Raji (cell line): ENCODE measurements around the gene PACS1.

ENCODE experiments used
- POLR2A ChIP-seq: IDR thresholded peaks from 2 replicates; pipeline ENCODE4 v1.6.1; 2011; ENCODE audit warnings: low read depth, low read length, control low read depth; ENCODE audit not compliant: insufficient read depth

The PACS1 gene

GRCh38 chr11:66136752-66137123, 66.7 kb downstream of the PACS1 start:
- TF ChIP-seq POLR2A, result no peak

- TF ChIP-seq POLR2A, result no peak
Measured at GRCh38 chr11:66139817-66140404, 69.8 kb downstream of the PACS1 start.

GRCh38 chr11:66142370-66143263, 72.5 kb downstream of the PACS1 start:
- TF ChIP-seq POLR2A, result no peak

- no peak for TF ChIP-seq POLR2A
Measured at GRCh38 chr11:66143264-66143566, 73.1 kb downstream of the PACS1 start.

DNA sequence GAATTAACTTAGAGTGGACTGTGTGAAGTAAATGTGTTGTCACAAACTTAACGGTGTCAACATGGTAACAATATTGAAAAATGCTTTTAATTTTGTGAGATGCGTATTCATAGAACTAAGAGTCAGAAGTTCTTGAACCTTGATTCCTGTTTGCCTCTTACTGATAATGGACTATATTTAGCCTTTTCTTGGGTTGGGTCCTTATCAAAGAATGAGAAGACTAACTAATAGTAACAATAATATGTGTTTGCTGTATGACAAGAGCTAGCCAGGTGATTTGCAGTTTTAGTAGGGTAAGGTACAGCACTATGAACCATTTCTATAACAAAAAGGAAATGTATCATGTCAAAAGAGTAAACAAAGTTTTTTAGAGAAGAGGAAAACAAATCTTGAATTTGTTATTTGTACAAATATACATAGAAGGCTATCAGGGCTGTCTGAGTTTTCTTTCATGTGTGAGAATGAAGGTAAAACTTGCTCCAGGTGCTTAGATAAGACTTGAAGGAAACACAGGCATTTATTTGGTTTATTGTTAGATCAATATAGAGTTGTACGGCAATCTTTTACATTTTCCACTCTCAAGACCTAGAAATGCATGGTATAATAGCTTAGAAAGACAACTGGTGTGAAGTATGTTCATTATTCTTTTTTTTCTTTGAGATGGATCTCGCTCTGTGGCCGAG, 74.1 kb downstream of the PACS1 start:
- TF ChIP-seq POLR2A, result no peak

DNA sequence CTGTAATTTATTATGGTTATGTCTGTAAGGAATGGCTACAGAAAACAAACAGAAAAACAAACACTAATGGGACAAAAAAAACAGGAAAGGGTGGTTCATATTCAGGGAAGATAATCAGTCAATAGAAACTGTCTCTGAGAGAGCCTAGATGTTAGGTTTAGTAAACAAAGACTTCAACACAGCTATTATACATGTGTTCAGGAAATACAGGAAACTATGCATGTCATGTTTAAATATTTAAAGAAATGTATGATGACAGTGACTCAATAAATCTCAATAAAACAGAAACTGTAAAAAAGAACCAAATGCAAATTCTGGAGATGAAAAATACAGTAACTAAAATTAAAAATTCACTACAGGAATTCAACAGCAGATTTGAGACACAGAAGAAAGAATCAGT, 76.0 kb downstream of the PACS1 start:
- TF ChIP-seq POLR2A, result no peak

- no peak for TF ChIP-seq POLR2A
Measured at GRCh38 chr11:66146940-66147339, 76.9 kb downstream of the PACS1 start.

- no peak for TF ChIP-seq POLR2A
Measured at GRCh38 chr11:66150140-66150539, 80.1 kb downstream of the PACS1 start.

GRCh38 chr11:66150725-66151124, 80.7 kb downstream of the PACS1 start:
- no peak for TF ChIP-seq POLR2A

- no peak for TF ChIP-seq POLR2A
Measured at GRCh38 chr11:66151273-66151672, 81.2 kb downstream of the PACS1 start.

DNA sequence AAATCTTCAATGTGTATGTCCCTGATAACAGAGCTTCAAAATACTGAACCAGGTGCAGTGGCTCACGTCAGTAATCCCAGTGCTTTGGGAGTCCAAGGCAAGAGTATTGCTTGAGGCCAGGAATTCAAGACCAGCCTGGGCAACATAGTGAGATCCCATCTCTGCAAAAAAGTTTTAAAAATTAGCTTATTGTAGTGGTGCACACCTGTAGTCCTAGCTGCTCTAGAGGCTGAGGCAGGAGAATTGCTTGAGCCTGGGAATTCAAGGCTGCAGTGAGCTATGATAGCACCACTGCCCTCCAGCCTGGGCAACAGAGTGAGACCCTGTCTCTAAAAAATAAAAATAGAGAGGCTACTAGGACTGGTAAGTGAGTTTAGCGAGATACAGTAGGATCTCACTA, 84.0 kb downstream of the PACS1 start:
- TF ChIP-seq POLR2A, result no peak

DNA sequence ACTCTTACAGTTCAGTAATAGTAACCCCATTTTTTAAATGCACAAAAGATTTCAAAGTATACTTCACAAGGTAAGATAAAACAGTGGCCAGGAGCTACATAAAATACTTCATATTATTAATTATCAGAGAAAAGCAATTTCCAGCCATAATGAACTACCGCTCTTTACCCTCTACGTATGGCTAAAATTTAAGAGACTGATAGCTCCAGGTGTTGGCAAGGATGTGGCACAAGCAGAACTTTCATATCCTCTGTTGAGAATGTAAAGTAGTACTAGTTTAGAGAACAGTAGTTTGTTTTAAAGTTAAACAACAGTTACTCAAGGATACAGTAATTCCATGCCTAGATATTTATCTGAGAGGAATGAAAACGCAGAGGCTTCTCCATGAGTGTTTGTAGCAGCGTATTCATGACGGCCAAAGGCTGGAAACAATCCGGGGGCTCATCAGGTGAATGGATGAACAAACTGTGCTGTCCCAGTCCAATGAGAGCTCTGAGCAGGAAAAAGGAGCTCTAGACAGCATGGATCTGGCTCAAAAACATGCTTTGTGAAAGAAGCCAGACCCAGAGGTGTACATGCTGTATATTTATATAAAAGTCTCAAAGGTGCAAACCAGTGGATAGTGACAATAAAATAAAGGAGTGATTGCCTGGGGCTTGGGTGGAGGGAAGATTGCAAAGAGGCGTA, 85.5 kb downstream of the PACS1 start:
- TF ChIP-seq POLR2A, result no peak

DNA sequence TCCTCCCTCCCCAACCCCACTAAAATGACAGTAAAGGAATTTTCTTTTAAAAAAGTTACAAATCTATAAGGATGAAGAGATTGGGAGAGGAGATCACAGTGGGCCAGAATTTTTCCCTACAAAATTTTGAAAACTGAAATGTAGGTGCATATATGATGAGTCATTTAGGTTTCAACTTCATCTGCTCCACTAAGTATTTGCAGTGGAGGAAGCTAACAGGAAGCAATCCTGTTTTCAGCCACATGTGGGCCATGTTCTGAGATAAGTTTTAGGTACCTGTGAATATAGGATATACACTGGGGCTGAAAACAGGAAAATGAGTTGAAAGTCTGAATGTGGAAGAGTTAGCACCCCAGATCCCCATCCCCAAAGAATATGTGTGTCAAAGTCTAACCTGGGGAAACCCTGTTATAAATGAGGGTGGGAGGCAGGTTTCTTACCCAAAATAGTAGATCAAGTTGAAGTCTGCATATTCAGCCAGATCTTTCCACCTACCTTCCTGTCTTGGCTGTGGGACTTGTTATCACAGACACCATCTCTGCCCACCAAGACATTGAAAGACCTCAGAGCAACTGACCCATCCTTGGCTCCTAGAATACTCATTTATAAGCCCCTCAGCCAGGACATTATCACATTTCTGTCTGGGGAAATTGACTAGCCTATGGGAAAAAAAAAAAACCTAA, 87.3 kb downstream of the PACS1 start:
- no peak for TF ChIP-seq POLR2A

- TF ChIP-seq POLR2A, result no peak
Measured at GRCh38 chr11:66158156-66158555, 88.1 kb downstream of the PACS1 start.
